GM18909 (cell line): ENCODE results near the gene KIF21B.
"Not testable (repeated sequence)": the region's sequence is repeated elsewhere in the genome, so short reads cannot be mapped to it uniquely, and the experiment has no call there.

Source experiments
- ATAC-seq: cut with Tn5 transposase; IDR thresholded peaks from one replicate; pipeline ENCODE4 v1.9.1; 2021; ENCODE audit warnings: mild to moderate bottlenecking; ENCODE audit not compliant: unreplicated experiment, poor library complexity

KIF21B gene

DNA sequence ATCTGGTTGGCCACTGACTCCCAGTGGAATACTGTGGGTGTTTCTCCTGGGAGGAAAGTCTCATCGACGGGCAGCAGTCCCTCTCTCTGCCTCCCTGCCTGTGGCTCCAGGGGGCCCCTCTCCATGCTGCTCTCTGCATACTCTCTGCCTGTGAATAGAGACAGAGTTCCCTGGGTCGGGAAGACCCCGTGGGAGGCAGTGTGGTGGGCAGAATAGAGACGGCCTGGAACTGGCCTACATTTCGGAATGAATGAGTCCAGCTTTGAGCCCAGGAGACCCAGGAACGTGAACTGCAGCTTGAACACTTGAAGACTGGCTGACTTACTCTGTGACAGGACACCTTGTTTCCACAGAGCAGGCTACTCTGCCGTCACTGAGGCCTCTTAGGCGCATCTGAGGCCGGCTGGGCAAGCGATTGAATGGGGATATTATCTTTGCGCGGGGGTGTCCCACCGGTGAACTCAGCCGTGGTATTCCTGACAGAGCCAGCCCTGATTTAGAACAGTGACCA, 64.0 kb downstream of the KIF21B start:
- no peak for ATAC-seq

DNA sequence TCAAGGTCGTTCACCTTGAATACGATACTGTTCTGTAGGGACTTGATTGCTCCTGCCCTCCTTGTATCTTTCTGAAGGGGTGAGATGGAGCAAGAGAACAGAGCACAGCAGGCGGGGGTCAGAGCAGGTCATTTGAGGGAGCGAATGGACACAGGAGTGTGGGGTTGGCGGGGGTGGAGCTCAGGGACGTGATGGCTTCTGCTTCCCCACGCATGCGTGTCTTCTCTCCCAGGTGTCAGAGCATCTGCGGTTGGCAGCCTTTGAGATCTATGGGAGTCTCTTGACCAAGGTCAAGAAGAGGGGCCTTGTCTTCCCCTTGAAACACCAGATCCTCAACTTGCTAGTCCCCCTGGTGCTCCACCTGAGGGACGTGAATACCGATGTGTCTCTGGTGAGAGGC, 64.9 kb downstream of the KIF21B start:
- ATAC-seq, result no peak

DNA sequence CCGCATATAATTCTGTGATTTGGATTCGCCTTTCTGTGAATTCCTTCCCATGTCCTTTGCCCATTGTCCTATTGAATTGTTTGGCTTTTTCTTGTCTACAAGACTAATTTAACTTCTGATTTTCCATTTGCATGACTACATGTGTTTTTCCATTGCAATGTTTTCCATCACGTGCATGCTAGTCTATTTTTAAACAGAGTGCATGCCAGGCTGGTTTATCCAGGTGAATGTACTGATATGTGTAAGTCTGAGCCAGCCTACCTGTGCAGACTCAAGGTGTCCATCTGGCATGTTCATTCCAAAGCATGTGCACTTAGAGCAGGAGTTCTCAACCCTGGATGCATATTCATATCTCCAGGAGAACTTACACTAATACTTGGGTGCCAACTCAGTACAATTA, 69.1 kb downstream of the KIF21B start:
- no peak for ATAC-seq

DNA sequence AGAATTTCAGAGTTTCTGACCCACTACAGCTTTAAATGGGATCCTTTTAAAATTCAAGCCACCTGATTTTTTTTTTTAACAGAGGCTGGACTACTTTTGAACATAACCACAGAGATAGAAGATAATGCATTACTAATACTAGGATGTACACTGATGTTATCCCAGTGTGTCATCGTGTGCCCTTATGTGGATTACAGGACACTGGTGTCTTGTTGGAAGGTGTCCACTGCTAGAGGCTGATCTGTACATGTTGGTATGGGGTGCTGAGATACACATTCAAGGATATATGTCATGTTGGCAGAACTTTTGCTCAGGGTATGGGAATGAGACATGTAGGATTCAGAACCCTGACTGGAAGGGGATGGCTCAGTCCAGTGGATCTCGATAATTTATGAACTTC, 72.5 kb downstream of the KIF21B start:
- ATAC-seq, result no peak

DNA sequence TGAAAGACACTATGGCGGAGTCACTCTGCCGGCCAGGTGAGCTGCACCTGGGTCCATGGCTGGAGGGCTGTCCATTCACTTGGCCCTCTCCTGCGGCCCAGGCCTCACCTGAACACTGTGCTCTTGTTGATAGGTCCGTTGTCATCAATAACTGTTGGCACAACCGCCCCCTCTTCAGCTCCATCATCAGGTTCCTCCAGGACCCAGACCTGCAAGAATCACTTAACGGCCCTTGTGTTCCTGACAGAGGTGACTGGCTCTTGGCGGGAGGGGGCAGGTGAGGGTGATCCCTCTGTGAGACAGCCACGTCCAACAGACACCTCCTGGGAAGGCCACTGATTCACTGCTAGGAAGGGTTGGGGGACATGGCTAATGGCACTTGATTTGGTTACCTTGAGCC, 73.9 kb downstream of the KIF21B start:
- ATAC-seq, result no peak

DNA sequence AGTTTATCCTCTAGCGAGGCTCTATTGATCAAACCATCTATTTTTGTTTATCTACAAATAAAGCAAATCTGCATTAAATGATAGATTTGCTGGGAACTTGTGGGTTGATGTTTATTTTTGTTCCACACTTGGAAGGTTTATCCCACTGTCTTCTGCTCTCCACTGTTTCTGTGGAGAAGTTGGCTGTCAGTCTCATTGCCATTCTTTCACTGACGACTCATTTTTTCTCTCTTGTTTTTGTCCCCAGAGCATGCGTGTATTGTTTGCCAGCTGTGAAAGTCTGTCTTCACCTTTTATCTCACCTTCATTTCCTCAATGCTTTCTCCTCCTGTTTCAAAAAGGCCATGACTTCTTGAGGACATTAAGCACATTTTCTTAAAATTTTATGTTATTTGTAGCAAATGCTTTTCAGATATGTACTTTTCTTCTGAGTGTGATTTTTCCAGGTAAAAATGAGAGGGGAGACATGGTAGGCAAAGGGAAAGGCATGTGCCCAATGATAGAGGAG, 76.4 kb downstream of the KIF21B start:
- no peak for ATAC-seq

DNA sequence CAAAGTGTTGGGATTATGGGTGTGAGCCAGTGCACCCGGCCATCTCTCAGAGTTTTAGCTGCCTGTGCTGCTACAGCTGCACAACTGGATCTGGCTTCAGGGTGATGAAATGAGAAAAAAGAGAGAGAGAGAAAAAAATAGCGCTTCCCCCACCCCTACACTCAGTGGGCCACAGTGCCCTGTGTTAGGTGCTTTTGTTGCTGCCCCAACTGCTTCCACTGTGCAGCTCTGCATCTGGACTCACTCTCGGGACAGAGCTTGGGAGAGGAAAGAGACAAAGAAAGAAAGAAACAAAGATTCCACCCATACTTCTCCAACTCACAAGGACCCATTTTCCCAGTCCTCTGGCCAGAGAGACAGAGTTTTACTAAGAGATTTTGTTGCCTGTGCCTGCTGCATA, 78.4 kb downstream of the KIF21B start:
- ATAC-seq, result no peak

DNA sequence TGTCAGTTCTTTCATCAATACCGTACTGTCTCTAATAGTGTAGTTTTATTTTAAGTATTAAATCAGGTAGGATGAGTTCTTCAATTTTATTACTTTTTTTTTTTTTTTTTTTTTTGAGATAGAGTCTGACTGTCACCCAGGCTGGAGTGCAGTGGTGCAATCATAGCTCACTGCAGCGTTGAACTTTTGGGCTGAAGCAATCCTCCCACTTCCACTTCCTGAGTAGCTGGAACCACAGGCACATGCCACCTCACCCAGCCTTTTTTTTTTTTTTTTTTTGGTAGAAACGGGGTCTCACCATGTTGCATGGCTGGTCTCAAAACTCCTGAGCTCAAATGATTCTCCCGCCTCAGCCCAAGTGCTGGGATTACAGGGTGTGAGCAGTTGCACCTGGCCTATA, 84.6 kb downstream of the KIF21B start:
- ATAC-seq, result no peak

DNA sequence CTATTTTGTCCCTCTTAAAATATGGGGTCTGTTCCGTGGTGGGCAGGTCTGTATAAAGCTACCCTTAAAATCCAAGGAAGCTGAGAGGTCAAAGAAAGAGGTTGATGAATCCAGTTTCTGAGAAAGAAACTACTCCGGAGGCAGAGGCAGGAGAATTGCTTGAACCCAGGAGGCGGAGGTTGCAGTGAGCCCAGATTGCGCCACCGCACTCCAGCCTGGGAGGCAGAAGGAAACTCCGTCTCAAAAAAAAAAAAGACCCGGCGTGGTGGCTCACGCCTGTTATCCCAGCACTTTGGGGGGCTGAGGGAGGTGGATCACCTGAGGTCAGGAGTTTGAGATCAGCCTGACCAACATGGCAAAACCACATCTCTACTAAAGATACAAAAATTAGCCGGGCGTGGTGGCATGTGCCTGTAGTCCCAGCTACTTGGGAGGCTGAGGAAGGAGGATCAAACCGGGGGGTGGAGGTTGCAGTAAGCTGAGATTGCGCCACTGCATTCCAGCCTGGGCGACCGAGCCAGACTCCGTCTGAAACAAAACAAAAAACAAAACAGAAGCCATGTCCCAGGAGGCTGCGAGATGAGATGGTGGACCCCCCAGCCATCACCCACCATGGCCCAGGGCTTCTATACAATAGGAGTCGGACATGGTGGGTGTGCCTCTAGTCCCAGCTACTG, 88.1 kb downstream of the KIF21B start:
- not testable (repeated sequence) for ATAC-seq

DNA sequence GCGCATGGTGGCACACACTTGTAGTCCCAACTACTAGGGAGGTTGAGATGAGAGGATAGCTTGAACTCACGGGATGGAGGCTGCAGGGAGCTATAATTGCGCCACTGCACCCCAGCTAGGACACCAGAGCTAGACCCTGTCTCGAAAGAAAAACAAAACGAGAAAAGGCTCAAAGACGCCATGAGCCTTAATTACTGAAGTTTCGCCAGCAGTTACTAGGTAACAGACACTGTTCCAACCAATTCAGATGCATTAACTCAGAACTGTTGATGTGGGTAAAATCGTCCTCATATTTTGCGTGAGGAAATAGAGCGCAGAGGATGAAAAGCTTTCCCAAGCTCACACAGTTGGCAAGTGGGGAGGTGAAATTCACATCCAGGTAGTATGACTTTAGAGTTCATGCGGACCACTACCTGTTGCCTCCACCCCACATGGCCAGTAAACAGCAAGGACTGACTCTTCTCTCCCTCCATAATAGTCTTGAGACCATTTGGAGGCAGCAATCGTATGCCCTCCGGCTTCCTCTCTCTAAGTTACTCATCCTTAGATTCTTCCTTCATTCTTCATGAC, 88.8 kb downstream of the KIF21B start:
- no peak for ATAC-seq

DNA sequence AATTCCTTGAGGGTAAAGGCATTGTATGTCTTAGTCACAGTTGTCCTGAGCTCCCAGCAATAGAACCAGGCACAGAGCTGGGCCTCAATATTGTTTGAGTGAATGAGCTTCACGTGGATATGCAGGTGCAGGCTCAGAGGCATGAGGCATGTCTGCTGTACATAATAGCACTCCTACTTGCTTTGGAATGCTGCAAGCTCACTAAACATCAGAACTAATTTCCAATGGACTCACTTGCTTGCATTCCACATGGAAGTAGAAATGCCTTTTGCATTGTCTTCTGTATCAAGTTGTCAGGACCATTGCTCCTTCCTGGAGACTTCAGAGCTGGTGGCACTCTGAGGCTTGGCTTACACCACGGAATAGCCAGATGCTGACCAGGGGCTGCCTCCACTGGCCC, 91.7 kb downstream of the KIF21B start:
- ATAC-seq, result no peak

DNA sequence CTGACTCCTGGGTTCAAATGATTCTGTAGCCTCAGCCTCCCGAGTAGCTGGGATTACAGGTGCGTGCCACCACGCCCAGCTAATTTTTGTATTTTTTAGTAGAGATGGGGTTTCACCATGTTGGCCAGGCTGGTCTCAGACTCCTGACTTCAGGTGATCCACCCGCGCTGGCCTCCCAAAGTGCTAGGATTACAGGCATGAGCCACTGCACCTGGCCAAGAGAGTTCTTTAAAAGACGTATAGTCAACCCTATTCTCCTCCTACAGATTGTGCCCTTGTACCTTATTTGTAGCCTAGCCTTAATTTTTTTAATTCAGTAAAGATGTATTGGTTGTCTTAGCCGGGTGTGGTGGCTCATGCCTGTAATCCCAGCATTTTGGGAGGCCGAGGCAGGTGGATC, 93.2 kb downstream of the KIF21B start:
- ATAC-seq, result not testable (repeated sequence)

DNA sequence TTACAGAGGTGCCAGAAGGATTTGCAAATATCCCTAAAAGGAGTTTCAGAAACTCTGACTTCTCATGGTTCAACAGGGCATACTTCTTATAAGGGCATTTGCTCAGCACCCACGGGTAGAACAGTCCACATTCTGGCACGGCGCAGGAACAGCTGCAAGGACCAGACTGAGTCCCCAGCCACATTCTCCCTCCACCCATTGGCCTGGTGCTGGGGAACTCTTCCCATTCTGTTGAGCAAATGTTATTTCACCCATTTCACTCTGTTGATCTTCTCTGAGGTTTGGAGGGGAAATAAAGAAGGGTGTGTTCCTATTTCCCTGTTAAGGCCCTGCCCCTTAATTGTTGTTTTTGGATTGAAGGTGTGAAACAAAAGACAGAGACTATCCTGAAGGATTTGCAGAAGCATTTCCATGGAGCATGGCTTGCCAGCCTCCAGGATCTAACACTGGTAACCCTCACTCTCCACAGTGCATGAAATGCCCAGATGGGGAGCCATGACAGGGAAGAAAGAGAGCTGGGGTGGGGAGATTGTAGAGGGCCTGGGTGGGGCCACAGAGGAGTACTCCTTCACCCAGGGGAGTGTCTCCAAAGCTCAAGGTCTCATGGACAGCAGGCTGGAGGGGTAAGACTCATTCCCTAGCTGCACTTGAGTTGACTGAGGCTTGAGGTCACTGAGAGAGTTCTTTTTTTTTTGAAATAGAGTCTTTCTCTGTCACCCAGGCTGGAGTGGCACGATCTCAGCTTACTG, 93.8 kb downstream of the KIF21B start:
- ATAC-seq, result no peak

DNA sequence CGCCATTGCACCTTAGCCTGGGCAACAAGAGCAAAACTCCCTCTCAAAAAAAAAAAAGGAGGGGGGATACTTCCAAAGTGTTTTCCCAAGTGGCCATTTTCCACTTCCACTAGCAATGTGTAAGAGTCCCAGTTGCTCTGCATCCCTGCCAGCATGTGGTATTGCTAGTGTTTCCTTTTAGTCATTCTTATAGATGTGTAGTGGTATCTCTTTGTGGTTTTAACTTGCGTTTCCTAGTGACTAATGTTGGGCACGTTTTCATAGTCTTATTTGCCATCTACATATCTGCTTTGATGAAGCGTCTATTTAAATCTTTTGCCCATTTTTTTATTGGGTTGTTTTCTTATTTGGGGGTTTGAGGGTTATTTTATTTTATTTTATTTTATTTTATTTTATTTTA, 97.7 kb downstream of the KIF21B start:
- no peak for ATAC-seq

DNA sequence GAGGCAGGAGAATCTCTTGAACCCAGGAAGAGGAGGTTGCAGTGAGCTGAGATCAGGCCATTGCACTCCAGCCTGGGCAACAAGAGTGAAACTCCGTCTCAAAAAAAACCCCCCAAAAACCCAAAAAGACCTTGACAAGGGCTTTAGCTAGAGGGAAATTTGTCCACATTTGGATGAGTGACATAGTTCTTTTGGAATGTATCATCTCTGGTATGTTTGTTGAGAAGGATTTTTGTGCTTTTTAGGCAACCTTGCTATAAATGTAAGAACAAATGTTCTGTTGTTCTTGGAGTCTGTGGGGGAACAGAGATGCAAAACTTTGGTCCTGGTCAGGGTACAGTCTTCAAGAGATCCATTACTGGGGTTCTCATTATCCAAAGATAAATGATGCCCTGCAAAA, 99.9 kb downstream of the KIF21B start:
- no peak for ATAC-seq

DNA sequence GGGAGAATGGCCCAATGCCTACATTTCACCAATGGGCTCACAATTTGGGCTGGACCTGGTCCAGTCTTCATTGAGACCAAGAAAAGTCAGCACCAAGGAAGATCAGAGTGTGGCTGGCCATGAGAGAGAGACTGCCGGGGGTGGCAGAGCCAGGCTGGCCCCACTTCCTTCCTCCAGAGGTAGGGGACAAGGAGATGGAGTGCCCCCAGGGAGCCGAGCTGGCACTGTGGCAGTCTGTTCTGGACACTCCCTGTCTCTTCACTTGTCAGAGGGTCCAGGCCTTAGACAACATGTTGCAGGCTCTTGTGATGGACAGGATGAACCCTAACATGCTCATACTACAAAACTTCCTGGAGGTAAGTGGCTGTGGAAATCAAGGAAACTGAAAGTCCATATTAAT, 101.1 kb downstream of the KIF21B start:
- ATAC-seq, result no peak

DNA sequence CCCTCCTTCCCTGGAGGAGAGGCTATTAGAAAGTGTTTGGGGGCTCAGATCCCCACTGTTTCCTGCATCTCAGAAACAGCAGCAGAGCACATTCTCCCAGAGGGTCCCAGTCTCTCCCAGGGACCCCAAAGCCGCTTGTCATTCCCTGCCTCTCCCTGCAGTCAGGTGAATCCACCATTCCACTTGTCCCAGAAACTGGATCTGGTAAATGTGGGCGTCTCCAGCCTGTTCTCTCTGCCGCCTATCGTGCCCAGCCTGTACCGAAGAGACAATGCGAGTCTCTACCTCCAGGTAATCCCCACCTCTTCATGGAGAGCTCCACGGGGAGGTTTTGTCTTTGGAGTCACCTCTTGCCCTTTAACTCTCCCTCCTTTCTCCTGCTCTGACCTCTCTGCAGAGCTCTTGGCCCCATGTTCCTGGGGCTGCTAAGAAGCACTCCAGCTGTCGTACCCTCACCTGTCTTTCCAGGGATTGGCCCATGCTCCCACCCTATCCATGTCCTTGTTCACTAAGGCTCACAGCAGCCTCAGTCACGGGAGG, 101.9 kb downstream of the KIF21B start:
- ATAC-seq, result no peak
